ENCODE data around the gene PRKCZ.
"Not testable (repeated sequence)": the region's sequence is repeated elsewhere in the genome, so short reads cannot be mapped to it uniquely, and the experiment has no call there.

DNA sequence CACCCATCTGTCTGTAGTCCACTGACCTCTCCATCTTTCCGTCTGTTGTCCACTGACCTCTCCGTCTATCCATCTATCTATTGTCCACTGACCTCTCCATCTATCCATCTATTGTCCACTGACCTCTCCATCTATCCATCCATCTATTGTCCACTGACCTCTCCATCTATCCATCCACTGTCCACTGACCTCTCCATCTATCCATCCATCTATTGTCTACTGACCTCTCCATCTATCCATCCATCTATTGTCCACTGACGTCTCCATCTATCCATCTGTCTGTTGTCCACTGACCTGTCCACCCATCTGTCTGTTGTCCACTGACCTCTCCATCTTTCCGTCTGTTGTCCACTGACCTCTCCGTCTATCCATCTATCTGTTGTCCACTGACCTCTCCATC lies 97.7 kb downstream of the PRKCZ start:
- TF ChIP-seq, protein P1, sequence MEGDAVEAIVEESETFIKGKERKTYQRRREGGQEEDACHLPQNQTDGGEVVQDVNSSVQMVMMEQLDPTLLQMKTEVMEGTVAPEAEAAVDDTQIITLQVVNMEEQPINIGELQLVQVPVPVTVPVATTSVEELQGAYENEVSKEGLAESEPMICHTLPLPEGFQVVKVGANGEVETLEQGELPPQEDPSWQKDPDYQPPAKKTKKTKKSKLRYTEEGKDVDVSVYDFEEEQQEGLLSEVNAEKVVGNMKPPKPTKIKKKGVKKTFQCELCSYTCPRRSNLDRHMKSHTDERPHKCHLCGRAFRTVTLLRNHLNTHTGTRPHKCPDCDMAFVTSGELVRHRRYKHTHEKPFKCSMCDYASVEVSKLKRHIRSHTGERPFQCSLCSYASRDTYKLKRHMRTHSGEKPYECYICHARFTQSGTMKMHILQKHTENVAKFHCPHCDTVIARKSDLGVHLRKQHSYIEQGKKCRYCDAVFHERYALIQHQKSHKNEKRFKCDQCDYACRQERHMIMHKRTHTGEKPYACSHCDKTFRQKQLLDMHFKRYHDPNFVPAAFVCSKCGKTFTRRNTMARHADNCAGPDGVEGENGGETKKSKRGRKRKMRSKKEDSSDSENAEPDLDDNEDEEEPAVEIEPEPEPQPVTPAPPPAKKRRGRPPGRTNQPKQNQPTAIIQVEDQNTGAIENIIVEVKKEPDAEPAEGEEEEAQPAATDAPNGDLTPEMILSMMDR (conservative IDR thresholded peaks at IDR 0.05; ENCODE audit: low read depth in 2 of 2): not testable (repeated sequence)
- not testable (repeated sequence) for TF ChIP-seq POLR2AphosphoS5 (IDR thresholded peaks at IDR 0.05; ENCODE audit: low read depth); NANOG (IDR thresholded peaks at IDR 0.05; ENCODE audit: borderline replicate concordance); EZH2 (IDR thresholded peaks at IDR 0.05; ENCODE audit: low read depth, unreplicated experiment); CREB1 (CRISPR knock-in tag; IDR thresholded peaks at IDR 0.05; ENCODE audit: low read depth)
